M059J (cell line): ENCODE results near the gene ABCC9. TPM values are rescaled to one million over a fixed set of nuclear protein-coding genes. Genes with fewer than 3 reads are reported as not detected.

Experiments used
- DNase-seq: peaks from one replicate; pipeline ENCODE4 v3.0.0-alpha.2; 2012; ENCODE audit warnings: low read depth
- total RNA-seq: library from RNA; depleted of rRNA; stranded (reverse); fragments of >200 nt; shearing (Covaris generic); gene quantifications from 2 replicates; pipeline ENCODE4 v1.2.3, GENCODE V29; 2014

Gene ABCC9
- total RNA-seq, 1 experiment from 2014 or later = 0.07 TPM

GRCh38 chr12:21879312-21879711, 61.9 kb downstream of the ABCC9 start:
- DNase-seq = no peak

GRCh38 chr12:21877293-21877982, 63.8 kb downstream of the ABCC9 start:
- no peak for DNase-seq

- no peak for DNase-seq
Observed at GRCh38 chr12:21865846-21866245, 75.4 kb downstream of the ABCC9 start.

- no peak for DNase-seq
Observed at GRCh38 chr12:21860534-21860933, 80.7 kb downstream of the ABCC9 start.

- no peak for DNase-seq
Observed at GRCh38 chr12:21860128-21860527, 81.1 kb downstream of the ABCC9 start.

GRCh38 chr12:21852251-21852650, 89.0 kb downstream of the ABCC9 start:
- DNase-seq = peak; percentile 65

GRCh38 chr12:21851151-21851550, 90.1 kb downstream of the ABCC9 start:
- no peak for DNase-seq

- no peak for DNase-seq
Observed at GRCh38 chr12:21850419-21850818, 90.8 kb downstream of the ABCC9 start.

GRCh38 chr12:21849878-21850277, 91.3 kb downstream of the ABCC9 start:
- peak; percentile 7 for DNase-seq

- DNase-seq = no peak
Observed at GRCh38 chr12:21848192-21848591, 93.0 kb downstream of the ABCC9 start.

GRCh38 chr12:21843795-21844194, 97.4 kb downstream of the ABCC9 start:
- DNase-seq = no peak

GRCh38 chr12:21839776-21840175, 101.5 kb downstream of the ABCC9 start:
- DNase-seq = no peak

GRCh38 chr12:21837847-21838246, 103.4 kb downstream of the ABCC9 start:
- no peak for DNase-seq

- DNase-seq = no peak
Observed at GRCh38 chr12:21831791-21832344, 109.4 kb downstream of the ABCC9 start.

- no peak for DNase-seq
Observed at GRCh38 chr12:21828779-21829178, 112.4 kb downstream of the ABCC9 start.

- no peak for DNase-seq
Observed at GRCh38 chr12:21828136-21828775, 113.0 kb downstream of the ABCC9 start.

GRCh38 chr12:21827083-21827482, 114.1 kb downstream of the ABCC9 start:
- DNase-seq = no peak

GRCh38 chr12:21826618-21826910, 114.7 kb downstream of the ABCC9 start:
- no peak for DNase-seq

GRCh38 chr12:21825886-21826617, 115.2 kb downstream of the ABCC9 start:
- no peak for DNase-seq

GRCh38 chr12:21823581-21823980, 117.6 kb downstream of the ABCC9 start:
- DNase-seq = peak; percentile 15

GRCh38 chr12:21819678-21820077, 121.5 kb downstream of the ABCC9 start:
- DNase-seq = no peak

- no peak for DNase-seq
Observed at GRCh38 chr12:21819236-21819635, 122.0 kb downstream of the ABCC9 start.

GRCh38 chr12:21818627-21819026, 122.6 kb downstream of the ABCC9 start:
- DNase-seq = no peak
